Measurements from ENCODE around the gene NLGN2. TPM values are rescaled to one million over a fixed set of nuclear protein-coding genes. Genes with fewer than 3 reads are reported as not detected.

NLGN2 gene
- total and polyA plus RNA-seq, 2 of the 8 experiments (the other 6 are each of a cell fraction or from before 2014, with no cell fraction given), result 21.2 to 62.8 TPM

DNA sequence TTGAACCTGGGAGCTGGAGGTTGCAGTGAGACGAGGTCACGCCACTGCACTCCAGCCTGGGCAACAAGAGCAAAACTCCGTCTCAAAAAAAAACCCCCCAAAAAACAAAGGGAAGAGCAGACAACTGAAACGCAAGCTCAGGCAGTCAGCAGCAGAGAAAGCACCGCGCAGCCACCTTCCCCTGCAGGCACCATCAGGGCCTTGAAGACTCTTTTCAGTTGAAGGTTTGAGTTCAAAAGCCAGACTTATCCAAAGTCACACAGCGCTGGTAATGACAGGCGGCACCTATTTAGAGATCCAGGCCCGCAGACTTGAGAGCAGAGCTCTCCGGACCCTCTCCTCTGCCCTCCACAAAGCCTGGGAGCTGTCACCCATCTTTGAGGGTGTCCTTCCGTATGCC is 60.6 kb downstream of the NLGN2 start:
- Histone ChIP-seq H3K9me3 (ENCODE audit: insufficient read depth in 2 of 2, low read depth in 1 of 2, low read length in 1 of 2) (no peaks in the 10 kb centered on the region), H3K23ac (ENCODE audit: insufficient read length) (no peak overlapping the region), H2BK20ac (ENCODE audit: low read length) (no peak overlapping the region), H4K91ac (replicated peaks; ENCODE audit: insufficient read length, low read length) (no peak overlapping the region), H3K4ac (replicated peaks; ENCODE audit: insufficient read length, low read depth, low read length) (no peak overlapping the region), H3K36me3 (ENCODE audit: control insufficient read depth in 2 of 4, insufficient read depth in 4 of 4, low read length in 3 of 4) (peaks cover 0 to 3% (median under 1%) of the 10 kb centered on the region in 4 experiments; a peak in 3 of 8 replicates), H4K20me1 (replicated peaks in 1 of 2; ENCODE audit: control insufficient read depth in 1 of 2, insufficient read depth in 2 of 2, low read length in 2 of 2) (peaks cover 0 to 1% of the 10 kb centered on the region in 2 experiments), H2BK5ac (ENCODE audit: low read depth, low read length) (no peak overlapping the region), H4K8ac (ENCODE audit: extremely low read depth, insufficient read depth, low read length) (no peak overlapping the region), H2AFZ (ENCODE audit: low read length) (no peak overlapping the region), H2BK15ac (ENCODE audit: low read length) (no peak overlapping the region), H3K4me2 (ENCODE audit: insufficient read depth in 1 of 2, low read depth in 2 of 2, low read length in 2 of 2) (no peak overlapping the region), H3K4me1 (replicated peaks in 1 of 4; ENCODE audit: control insufficient read depth in 3 of 4, insufficient read depth in 4 of 4, low read length in 3 of 4) (no peaks in the 10 kb centered on the region), H2BK120ac (replicated peaks; ENCODE audit: low read depth, low read length) (no peak overlapping the region), H3K14ac (ENCODE audit: insufficient read length) (no peak overlapping the region), H3K4me3 (ENCODE audit: extremely low read depth in 1 of 4, insufficient read depth in 2 of 4, low read depth in 3 of 4, low read length in 4 of 4) (no peak overlapping the region), H2BK12ac (ENCODE audit: low read depth, low read length) (no peak overlapping the region), H3K18ac (ENCODE audit: extremely low read depth, low read length) (no peak overlapping the region), H4K5ac (ENCODE audit: insufficient read length, low read depth, low read length) (no peak overlapping the region), H3K56ac (replicated peaks; ENCODE audit: insufficient read length, low read depth, low read length) (no peak overlapping the region), H3K79me2 (ENCODE audit: control insufficient read depth in 1 of 2, insufficient read depth in 2 of 2, low read length in 2 of 2) (no peaks in the 10 kb centered on the region; a peak in 1 of 4 replicates), H2AK5ac (ENCODE audit: low read depth, low read length) (no peak overlapping the region), H3K27me3 (replicated peaks in 1 of 4; ENCODE audit: control insufficient read depth in 3 of 4, extremely low read depth in 1 of 4, insufficient read depth in 3 of 4, low read length in 3 of 4) (no peaks in the 10 kb centered on the region), H3K27ac (ENCODE audit: low read depth, low read length) (no peak overlapping the region), H3K23me2 (ENCODE audit: low read depth, low read length) (no peaks in the 10 kb centered on the region), H3K9ac (replicated peaks in 1 of 4; ENCODE audit: extremely low read depth in 1 of 4, low read depth in 3 of 4, low read length in 3 of 4) (no peak overlapping the region), H3K79me1 (ENCODE audit: low read depth, low read length) (peaks cover 2% of the 10 kb centered on the region)
- ChIA-PET CTCF (ENCODE audit: partially characterized antibody) (interaction anchor here (1.0 to 1.7 kb wide), 4 partner anchors 9 to 49 kb away, joined by 3 to 4 read pairs (median 3); no protein-coding TSS in a partner anchor), POLR2A (ENCODE audit: partially characterized antibody) (interaction anchor here (1.9 to 13.8 kb wide), 2 partner anchors 13 to 92 kb away, joined by 5 to 200 read pairs; partner anchors contain the start of genes POLR2A, SLC35G6 and ZBTB4)
- WGBS, 2 experiments (ENCODE audit: extremely low coverage in 1 of 2, insufficient coverage in 1 of 2, insufficient read length in 1 of 2, insufficient replicate concordance in 2 of 2, low coverage in 1 of 2, low lambda C conversion rate in 2 of 2, missing lambda C conversion rate in 1 of 2), result 94% methylated on average over 11 of the region's 11 CpGs; no CpG with 5 or more reads in 1 of the 2 experiments
- DNase-seq (ENCODE audit: low read depth in 1 of 2, low spot score in 2 of 2), result no peak
- FAIRE-seq, result no peak
- TF ChIP-seq, protein P1, sequence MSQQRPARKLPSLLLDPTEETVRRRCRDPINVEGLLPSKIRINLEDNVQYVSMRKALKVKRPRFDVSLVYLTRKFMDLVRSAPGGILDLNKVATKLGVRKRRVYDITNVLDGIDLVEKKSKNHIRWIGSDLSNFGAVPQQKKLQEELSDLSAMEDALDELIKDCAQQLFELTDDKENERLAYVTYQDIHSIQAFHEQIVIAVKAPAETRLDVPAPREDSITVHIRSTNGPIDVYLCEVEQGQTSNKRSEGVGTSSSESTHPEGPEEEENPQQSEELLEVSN (IDR thresholded peaks at IDR 0.05), result no peak
- TF ChIP-seq KDM1A (IDR thresholded peaks at IDR 0.05; ENCODE audit: borderline replicate concordance, low read length) (no peak), HDAC6 (IDR thresholded peaks at IDR 0.05; ENCODE audit: low read depth, low read length) (no peak), CHD1 (IDR thresholded peaks at IDR 0.05; ENCODE audit: low read depth, low read length) (no peak), NANOG (IDR thresholded peaks at IDR 0.05; ENCODE audit: insufficient read depth, low read depth, low read length, poor library complexity, severe bottlenecking) (no peak), TEAD4 (IDR thresholded peaks at IDR 0.05; ENCODE audit: low read depth, low read length) (no peak), EP300 (IDR thresholded peaks at IDR 0.05; ENCODE audit: borderline replicate concordance in 1 of 2, low read depth in 2 of 2, low read length in 2 of 2) (no peak)
- TF ChIP-seq, protein P2, sequence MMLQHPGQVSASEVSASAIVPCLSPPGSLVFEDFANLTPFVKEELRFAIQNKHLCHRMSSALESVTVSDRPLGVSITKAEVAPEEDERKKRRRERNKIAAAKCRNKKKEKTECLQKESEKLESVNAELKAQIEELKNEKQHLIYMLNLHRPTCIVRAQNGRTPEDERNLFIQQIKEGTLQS (IDR thresholded peaks at IDR 0.05; ENCODE audit: insufficient read depth, low read depth, low read length), result no peak
